Kidney tubule cell (primary cell): Measurements from ENCODE around the gene AFF2.

Source experiments
- DNase-seq: peaks from one replicate; pipeline ENCODE4 v3.0.0-alpha.2; 2018; ENCODE audit warnings: low spot score

The AFF2 gene

GRCh38 chrX:148536961-148537360 is 36.5 kb downstream of the AFF2 start:
- no peak for DNase-seq

GRCh38 chrX:148537556-148538182 is 37.3 kb downstream of the AFF2 start:
- no peak for DNase-seq

GRCh38 chrX:148538582-148538981 is 38.2 kb downstream of the AFF2 start:
- no peak for DNase-seq

- DNase-seq = no peak
Observed at GRCh38 chrX:148540114-148540513, 39.7 kb downstream of the AFF2 start.

- DNase-seq = no peak
Observed at GRCh38 chrX:148540671-148541583, 40.5 kb downstream of the AFF2 start.

GRCh38 chrX:148541584-148541940 is 41.1 kb downstream of the AFF2 start:
- no peak for DNase-seq

GRCh38 chrX:148542481-148543255 is 42.3 kb downstream of the AFF2 start:
- no peak for DNase-seq

- DNase-seq = no peak
Observed at GRCh38 chrX:148552775-148553174, 52.4 kb downstream of the AFF2 start.

GRCh38 chrX:148555101-148555500 is 54.7 kb downstream of the AFF2 start:
- no peak for DNase-seq

GRCh38 chrX:148555571-148556243 is 55.3 kb downstream of the AFF2 start:
- DNase-seq = no peak

- DNase-seq = no peak
Observed at GRCh38 chrX:148556498-148556897, 56.1 kb downstream of the AFF2 start.

DNA sequence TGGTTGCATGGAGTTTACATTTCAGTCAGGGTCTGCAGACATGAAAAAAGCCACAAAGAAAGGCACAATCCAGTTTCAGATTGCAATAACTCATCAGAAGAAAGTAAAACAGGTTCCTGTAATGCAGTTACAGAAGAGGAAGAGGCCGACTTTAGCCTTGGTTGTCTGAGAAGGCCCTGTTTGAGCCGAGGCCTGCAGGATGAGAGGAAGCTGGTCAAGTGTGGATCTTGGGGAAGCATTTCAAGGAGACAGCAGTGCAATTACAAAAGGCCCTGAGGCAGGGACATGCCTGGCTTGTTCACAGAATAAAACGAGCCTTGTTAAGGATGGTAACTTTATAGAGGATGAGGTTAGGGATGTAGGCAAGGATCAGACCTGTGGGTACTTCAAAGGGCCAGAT is 62.4 kb downstream of the AFF2 start:
- no peak for DNase-seq

DNA sequence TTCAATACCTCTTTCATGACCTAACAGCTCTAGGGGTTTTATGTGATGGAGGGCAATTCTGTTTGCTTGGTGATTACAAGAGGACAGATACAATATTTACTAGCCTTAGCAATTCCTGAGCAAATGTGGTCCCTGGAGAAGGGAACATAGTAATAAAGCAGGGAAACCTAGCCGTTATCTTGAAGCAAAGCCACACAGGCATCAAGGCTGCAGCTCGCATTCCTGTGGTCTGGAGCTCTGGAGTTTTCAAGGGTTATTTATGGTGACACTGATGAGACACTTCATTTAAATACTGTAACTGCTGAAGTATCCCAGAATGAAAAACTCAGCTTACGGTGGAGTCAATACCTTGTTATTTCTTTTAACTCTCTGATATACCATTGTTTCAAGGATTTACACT is 66.8 kb downstream of the AFF2 start:
- peak; percentile 62 for DNase-seq

DNA sequence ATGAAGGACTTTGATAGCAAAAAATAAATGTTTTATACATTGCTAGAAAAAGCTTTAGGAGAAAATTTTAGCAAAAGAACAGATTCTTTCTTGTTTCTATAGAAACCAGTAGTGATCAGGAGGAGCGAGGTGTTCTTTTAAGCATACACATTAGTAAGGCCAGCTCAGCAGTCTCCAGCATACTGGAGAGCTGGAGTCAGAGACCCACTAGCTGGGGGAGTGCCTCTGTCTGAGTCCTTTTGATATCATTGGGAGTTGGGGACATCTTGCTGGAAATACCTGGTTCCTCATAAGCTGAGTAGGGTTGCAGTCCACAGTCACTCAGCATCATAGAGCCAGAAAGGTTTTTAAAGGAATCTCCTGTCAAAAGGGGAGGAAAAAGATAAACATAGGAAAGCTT is 67.4 kb downstream of the AFF2 start:
- no peak for DNase-seq

DNA sequence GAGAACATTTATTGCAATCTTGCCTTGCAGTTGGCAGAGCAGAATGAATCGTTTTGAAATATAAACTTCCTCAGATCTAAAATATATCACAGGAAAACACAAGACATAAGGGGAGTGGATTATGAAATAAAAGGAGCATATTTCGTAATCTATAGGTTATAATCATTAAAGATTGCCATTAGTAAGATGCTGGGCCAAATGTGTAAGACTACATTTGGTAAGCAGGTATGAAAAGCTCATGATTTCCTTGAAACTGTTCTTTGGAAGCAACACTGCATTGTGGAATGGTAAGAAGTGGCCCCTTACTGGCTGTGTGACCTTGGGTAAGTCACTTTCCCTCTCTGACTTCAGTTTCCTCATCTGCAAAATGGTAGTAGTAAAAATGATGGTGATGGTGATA is 68.3 kb downstream of the AFF2 start:
- DNase-seq = no peak

- DNase-seq = peak; percentile 1
Observed at GRCh38 chrX:148572337-148572736, 71.9 kb downstream of the AFF2 start.

- DNase-seq = no peak
Observed at GRCh38 chrX:148573119-148573518, 72.7 kb downstream of the AFF2 start.

DNA sequence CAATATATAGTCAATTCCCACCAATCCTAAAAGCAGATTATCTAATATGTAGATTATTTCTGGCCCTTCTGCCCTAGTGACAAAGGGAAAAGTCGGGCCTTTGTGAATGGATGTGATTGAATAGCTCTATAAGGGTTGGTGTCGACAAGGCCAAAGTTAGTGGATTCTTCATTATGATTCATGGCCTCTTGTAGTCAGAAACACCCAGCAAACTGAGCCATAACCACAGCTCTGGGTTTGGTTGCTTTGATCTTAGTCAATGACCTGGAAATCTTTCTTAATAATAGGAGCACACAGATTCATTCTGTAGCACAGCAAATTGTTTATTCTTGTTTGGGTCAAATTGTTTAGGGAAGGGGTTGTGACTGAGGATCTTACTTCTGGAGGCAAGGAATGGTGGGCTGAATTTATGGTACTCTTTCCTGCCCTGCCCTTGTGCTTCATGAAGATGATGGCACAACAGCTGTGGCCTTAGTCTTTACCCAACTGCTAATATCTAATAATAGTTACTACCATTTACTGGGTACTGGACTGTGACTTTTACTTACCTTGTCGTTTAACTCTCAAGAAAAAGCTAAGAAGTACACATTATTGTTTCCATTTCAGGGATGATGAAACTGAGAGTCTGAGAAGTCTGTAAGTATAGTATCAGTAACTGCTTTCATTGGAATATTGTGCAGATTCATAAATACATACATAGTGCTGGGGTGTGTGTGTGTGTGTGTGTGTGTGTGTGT is 74.0 kb downstream of the AFF2 start:
- peak; percentile 50 for DNase-seq

- peak; percentile 2 for DNase-seq
Observed at GRCh38 chrX:148576396-148576795, 76.0 kb downstream of the AFF2 start.

DNA sequence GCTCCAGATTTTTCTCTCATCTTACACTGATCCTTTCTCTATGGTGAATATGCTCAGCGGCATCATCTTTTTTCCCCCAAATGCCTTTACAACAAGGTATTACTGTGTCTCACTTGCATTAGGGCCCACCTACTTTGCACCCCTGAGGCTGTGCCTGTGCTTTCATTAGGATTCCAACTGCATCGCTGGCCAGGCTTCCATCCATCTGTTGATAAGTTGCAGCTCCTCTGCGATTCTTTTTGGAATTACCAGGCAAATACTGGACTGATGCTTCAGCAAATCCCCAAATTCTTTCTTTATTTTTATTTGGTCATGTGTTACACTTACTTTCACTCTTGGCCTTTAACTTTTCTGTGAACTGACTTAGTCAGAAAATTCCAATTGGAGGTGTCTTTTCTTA is 77.3 kb downstream of the AFF2 start:
- DNase-seq = no peak

DNA sequence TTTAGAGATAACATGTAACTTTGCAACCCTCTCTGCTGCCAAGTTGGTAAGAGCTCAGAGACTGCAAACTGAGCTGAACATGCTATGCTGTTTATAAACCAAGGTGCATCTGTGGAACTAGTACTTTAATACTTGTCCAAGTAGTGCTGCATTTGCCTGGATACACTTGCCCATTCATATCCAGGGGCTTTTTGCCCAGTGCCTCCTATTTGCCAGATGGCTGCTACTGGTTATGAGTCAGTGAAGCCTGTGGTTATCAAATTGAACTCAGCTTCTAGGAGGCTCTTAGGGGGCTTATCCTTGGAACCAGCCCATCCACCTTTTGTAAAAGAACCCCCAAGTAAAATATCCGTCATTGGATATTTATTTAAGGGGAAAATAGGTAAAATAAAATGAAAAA is 79.6 kb downstream of the AFF2 start:
- DNase-seq = no peak

- no peak for DNase-seq
Observed at GRCh38 chrX:148582353-148582752, 81.9 kb downstream of the AFF2 start.
